BE2C (cell line): Measurements from ENCODE around the gene UGGT2.

ENCODE experiments used
- DNase-seq: peaks from one replicate; pipeline ENCODE4 v3.0.0-alpha.2; 2020
- H3K27me3 ChIP-seq: fragments of 250-450 bp; sonication (Bioruptor Pico); 2 replicates; pipeline ENCODE4 v1.5.1; 2020; ENCODE audit warnings: mild to moderate bottlenecking
- H3K36me3 ChIP-seq: fragments of 250-450 bp; sonication (Bioruptor Pico); 2 replicates; pipeline ENCODE4 v1.5.1; 2020; ENCODE audit warnings: mild to moderate bottlenecking
- H3K4me1 ChIP-seq: fragments of 250-450 bp; sonication (Bioruptor Pico); 2 replicates; pipeline ENCODE4 v1.5.1; 2020
- H3K4me3 ChIP-seq: 2 replicates; pipeline ENCODE4 v1.5.1; 2011; ENCODE audit warnings: low read depth, low read length
- H3K9me3 ChIP-seq: fragments of 250-450 bp; sonication (Bioruptor Pico); 2 replicates; pipeline ENCODE4 v1.5.1; 2020
- TF ChIP-seq, protein P1 (sequence below): IDR thresholded peaks from 2 replicates; pipeline ENCODE4 v1.5.1; 2012; ENCODE audit warnings: mild to moderate bottlenecking, low read depth, low read length

Gene UGGT2

DNA sequence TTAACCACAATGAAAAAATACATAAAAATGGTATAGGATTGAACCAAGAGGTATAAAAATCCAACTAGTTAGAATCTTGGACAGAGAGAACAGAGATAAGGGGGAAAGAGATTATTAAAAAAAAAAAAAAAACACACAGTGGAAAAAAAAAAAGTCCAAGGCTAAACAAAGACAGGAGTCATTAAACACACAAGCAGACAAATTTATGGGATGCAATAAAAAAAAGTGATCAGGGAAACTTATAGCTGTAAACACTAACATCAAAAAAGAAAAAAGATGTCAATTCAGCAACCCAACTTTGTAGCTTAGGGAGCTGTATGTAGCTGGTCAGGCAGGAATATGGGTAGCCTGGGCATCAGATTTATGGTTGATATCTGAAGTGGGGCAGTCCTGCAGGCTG lies 247.3 kb downstream of the UGGT2 start:
- Histone ChIP-seq H3K9me3 (no peaks in the 10 kb centered on the region), H3K4me1 (no peaks in the 10 kb centered on the region), H3K27me3 (no peaks in the 10 kb centered on the region), H3K4me3 (no peak overlapping the region), H3K36me3 (no peaks in the 10 kb centered on the region; the same call in 1 of the 2 replicates)
- TF ChIP-seq, protein P1, sequence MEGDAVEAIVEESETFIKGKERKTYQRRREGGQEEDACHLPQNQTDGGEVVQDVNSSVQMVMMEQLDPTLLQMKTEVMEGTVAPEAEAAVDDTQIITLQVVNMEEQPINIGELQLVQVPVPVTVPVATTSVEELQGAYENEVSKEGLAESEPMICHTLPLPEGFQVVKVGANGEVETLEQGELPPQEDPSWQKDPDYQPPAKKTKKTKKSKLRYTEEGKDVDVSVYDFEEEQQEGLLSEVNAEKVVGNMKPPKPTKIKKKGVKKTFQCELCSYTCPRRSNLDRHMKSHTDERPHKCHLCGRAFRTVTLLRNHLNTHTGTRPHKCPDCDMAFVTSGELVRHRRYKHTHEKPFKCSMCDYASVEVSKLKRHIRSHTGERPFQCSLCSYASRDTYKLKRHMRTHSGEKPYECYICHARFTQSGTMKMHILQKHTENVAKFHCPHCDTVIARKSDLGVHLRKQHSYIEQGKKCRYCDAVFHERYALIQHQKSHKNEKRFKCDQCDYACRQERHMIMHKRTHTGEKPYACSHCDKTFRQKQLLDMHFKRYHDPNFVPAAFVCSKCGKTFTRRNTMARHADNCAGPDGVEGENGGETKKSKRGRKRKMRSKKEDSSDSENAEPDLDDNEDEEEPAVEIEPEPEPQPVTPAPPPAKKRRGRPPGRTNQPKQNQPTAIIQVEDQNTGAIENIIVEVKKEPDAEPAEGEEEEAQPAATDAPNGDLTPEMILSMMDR, result no peak
- no peak for DNase-seq

DNA sequence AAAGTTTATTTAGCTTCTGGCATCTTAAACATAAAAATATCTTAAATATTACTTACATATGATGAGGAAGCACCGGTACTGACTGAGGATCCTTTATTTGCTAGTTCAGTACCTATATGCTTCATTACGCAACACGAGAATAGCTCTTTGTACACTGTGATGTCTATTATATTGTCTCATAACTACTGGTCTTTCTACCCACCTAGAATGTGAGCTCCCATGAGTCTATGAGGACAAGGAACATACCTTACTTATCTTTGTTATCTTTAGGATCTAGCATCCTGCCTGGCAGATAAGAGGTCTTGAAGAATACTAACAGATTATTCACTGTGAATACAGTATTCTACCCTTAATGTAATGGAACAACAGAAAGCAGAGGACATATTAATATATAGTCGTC lies 251.4 kb downstream of the UGGT2 start:
- TF ChIP-seq, protein P1, result no peak

DNA sequence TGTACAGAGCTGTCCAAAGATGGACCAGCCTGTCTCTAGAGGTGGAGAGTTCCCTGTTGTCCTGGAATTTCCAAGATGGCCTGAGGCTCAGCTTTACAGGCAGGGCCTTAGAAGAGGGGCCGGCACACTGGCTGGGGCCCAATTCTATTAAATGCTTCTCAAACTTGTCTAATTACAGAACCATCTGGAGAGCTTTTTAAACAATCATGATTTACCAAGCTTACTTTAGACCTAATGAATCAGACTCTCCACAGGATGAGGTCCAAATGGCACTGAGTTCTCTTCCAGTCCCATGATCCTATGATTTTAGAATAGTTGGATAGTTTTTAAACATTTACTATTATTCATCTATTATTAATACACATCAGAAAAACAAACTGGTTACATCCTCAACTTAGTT lies 252.8 kb downstream of the UGGT2 start:
- Histone ChIP-seq H3K27me3 (no peaks in the 10 kb centered on the region), H3K9me3 (no peaks in the 10 kb centered on the region), H3K4me3 (no peak overlapping the region), H3K36me3 (peaks cover 3% of the 10 kb centered on the region; the same call in 1 of the 2 replicates), H3K4me1 (no peaks in the 10 kb centered on the region)
- TF ChIP-seq, protein P1, result no peak
- no peak for DNase-seq

More for the DNA sequence above, 251.4 kb downstream of the UGGT2 start:
- no peak overlapping the region for H3K4me3 ChIP-seq
- peaks cover 3% of the 10 kb centered on the region; the same call in 1 of the 2 replicates for H3K36me3 ChIP-seq
- H3K27me3 ChIP-seq, result no peaks in the 10 kb centered on the region
- no peaks in the 10 kb centered on the region for H3K9me3 ChIP-seq
- DNase-seq, result no peak
- H3K4me1 ChIP-seq, result no peaks in the 10 kb centered on the region

DNA sequence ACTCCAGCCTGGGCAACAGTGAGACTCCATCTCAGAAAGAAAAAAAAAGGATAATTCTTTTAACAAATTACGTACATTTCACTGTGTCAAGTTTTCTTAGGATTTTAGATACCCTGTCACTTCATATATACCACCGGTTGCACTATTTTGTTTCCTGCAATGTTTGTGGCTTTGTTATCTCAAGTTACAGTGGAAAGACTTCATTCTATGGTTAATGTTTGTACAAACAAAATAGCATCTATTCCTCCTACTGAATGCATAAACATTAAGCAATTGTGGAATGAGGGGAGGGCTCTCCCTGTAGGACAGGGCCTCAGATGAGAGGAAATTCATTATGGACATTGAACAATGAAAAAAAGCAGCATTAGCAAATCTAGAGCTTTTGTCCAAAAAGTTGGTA lies 256.2 kb downstream of the UGGT2 start:
- Histone ChIP-seq H3K36me3 (peaks cover 3% of the 10 kb centered on the region; the same call in 1 of the 2 replicates), H3K4me1 (no peaks in the 10 kb centered on the region), H3K27me3 (no peaks in the 10 kb centered on the region), H3K4me3 (no peak overlapping the region), H3K9me3 (no peaks in the 10 kb centered on the region)
- DNase-seq, result no peak
- TF ChIP-seq, protein P1, result no peak

DNA sequence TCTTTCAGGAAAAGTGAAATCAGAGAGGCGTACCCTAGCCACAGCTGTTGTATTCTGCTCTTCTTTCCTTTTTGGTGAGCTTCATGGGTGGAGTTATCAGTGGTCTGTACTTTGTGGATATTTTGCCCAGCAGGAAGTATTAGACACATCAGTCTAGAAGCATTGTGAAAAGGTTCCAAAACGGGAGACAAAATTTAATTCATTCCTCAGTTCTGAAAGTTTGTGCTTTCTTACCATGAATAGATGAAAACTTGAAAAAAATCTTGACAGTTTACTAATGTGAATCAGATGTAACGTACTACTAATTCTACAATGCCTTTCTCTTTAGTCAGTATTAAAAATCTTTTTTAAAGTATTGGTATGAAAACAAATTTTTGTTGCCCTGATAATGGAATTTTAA lies 259.4 kb downstream of the UGGT2 start:
- TF ChIP-seq, protein P1, result no peak
- H3K9me3 ChIP-seq, result no peaks in the 10 kb centered on the region
- no peaks in the 10 kb centered on the region for H3K27me3 ChIP-seq
- no peak for DNase-seq
- peaks cover 14% of the 10 kb centered on the region for H3K36me3 ChIP-seq
- H3K4me1 ChIP-seq, result no peaks in the 10 kb centered on the region
- H3K4me3 ChIP-seq, result no peak overlapping the region

DNA sequence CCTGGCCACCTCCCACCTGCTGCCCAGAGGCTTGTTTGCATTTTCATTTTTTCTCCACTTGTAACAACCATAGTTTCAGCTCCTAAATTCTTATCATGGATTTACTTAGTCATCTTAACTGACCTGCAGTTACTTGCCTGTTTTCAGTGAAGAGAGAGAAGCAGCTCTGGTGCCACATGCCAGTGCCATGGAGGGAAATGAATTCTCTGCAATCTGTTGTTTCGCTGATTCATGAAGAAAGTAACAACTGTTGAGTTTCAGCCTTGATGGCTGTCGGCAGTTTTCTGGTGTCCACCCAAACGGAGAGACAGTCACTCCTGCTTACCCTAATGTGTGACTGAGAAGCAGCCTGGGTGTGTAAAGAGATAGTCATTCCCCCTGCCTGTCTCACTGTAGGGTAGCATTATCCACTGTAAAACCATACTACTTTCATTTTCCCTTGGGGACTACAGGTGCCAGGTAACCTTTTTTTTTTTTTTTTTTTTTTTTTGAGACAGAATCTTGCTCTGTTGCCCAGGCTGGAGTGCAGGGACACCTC lies 260.1 kb downstream of the UGGT2 start:
- no peak for DNase-seq
- no peaks in the 10 kb centered on the region for H3K9me3 ChIP-seq
- TF ChIP-seq, protein P1, result no peak
- no peaks in the 10 kb centered on the region for H3K4me1 ChIP-seq
- no peak overlapping the region for H3K4me3 ChIP-seq
- H3K27me3 ChIP-seq, result no peaks in the 10 kb centered on the region
- peaks cover 14% of the 10 kb centered on the region for H3K36me3 ChIP-seq
